HG03575 (cell line): ENCODE results near the gene ASXL2.
A peak's percentile ranks its signal among the peaks of the same experiment; 100 is the strongest.
"Not testable (repeated sequence)": the region's sequence is repeated elsewhere in the genome, so short reads cannot be mapped to it uniquely, and the experiment has no call there.

ENCODE experiments used
- ATAC-seq: cut with Tn5 transposase; IDR thresholded peaks from one replicate; pipeline ENCODE4 v1.9.1; 2021; ENCODE audit not compliant: unreplicated experiment, insufficient number of reproducible peaks, low FRiP score; ENCODE audit errors: extremely low read depth

ASXL2 gene

DNA sequence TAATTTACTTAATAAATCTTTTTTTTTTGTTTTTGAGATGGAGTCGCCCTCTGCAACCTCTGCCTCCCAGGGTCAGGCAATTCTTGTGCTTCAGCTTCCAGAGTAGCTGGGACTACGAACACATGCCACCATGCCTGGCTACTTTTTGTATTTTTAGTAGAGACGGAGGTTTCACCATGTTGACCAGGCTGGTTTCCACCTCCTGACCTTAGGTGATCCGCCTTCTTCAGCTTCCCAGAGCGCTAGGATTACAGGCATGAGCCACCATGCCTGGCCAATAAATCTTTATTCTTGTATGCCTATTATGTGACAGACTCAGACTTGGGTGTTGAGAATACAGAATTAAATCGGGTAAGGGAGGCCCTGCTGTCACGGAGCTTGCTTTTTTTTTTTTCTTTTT lies 16.7 kb upstream of the ASXL2 start:
- ATAC-seq, result no peak

DNA sequence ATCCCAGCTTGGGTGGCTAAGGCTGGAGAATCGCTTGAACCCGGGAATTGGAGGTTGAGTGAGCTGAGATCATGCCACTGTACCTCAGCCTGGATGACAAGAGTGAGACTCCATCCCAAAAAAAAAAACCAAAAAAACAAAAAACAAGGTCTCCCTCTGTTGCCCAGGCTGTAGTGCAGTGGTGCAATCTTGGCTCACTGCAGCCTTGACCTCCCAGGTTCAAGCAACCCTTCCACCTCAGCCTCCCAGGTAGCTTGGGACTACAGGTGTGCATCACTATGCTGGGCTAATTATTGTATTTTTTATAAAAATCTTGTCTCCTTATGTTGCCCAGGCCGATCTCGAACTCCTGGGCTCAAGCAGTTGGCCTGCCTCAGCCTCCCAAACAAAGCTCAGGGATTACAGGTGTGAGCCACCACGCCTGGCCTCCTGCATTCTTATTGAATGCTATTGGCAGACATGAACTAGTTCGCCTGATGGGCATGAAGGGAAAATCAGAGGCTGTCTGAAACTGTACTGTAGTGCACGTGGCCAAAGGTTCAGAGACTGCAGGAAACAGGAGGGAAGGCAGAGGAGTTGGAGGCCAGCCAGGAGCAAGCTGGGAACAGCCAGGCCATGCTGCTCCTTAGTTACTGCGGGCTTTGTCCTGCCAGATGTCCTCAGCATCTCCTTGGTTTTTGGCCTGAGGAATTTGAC lies 16.0 kb upstream of the ASXL2 start:
- no peak for ATAC-seq

DNA sequence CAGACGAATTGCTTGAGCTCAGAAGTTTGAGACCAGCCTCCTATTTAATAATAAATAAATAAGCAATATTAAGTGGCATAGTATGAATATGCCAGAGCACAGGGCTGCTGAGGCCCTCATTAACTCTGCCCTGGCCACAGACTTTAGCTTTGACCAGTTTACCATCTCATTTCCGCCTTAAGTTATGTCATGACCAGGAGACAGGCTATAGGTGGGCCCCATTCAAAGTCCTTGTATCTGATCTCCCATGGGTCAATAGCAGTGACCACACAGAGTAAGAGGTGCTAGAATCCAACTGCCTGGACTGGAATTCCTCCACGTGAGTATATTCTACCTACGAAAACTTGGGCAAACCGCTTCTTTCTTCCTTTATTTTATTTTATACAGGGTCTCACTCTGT lies 13.4 kb upstream of the ASXL2 start:
- no peak for ATAC-seq

DNA sequence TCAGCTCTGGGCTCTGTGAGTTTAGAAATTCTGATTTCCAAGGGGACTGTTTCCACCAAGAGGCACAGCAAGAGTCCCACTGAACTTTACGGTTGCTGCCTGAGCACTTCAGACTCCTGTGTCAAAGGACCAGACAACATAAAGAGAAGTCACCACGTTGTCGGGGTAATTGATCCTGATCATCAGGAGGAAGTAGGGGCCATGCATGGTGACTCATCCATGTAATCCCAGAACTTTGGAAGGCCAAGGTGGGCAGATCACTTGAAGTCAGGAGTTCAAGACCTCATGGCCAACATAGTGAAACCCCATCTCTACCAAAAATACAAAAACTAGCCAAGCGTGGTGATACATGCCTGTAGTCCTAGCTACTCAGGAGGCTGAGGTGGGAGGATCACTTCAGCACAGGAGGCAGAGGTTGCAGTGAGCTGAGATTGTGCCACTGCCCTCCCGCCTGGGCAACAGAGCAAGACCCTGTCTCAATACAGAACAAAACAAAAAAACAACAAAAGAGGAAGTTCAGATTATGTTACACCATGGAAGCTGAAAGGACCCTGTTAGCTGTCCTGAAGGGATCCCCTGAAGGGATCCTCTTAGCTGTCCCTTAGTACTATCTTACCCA lies 9.4 kb upstream of the ASXL2 start:
- no peak for ATAC-seq

DNA sequence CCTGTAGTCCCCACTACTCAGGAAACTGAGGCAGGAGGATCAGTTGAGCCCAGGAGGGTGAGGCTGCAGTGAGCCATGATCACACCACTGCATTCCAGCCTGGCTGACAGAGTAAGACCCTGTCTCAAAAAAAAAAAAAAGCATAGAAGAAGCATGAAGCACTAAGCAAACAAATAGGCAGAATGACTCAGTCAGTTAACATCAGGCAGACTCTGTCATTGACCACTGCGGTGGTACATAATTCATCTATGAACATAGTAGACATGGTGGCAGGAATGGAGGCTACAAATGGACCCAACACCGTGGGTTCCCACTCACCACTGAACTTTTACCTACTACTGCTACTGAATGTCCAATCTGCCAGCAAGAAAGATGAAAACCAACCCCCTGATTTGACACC lies 7.6 kb upstream of the ASXL2 start:
- ATAC-seq, result no peak

DNA sequence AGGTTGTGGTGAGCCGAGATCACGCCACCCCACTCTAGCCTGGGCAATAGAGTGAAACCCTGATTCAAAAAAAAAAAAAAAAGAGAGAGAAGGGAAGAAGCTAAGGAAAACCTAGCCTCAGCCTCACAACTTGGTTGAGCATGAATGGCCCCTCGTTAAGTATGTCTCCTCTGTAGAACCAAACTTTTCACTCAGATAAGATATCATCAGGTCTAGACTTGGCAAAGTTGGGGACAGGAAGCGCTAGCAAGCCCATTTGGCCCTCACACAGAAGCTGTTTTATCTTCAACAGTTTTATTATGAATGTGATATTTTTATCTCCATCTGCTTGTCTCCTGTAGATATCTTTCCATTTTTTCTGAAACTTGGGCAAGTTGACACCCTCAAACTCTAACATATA lies 3.5 kb upstream of the ASXL2 start:
- no peak for ATAC-seq

DNA sequence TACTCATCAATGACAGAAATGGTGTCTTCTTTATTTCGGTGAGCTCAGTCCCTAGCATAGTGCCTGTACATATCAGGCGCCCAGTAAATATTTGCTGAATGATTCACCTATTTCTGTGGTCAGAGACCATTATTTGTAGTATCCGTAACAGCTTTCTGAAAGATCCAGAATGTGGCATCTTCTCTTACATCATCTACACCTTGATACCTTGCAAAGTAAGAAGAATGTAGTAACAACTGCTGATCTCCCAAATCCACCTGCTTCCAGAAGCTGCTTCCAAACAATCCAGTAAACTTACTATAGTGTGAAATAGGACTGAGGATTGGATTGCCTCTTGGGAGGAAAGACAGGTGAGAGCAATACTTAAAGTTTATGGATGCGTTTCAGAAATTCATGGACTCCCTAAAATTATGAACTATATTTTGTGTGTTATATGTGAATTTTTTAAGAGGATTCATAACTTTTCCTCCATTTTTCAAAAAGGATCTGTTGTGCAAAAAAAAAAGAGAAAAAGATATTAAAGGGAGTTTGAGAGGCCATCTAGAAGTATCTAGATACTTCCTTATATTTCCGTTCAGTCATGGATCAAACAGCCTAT lies 945 bp upstream of the ASXL2 start:
- no peak for ATAC-seq

DNA sequence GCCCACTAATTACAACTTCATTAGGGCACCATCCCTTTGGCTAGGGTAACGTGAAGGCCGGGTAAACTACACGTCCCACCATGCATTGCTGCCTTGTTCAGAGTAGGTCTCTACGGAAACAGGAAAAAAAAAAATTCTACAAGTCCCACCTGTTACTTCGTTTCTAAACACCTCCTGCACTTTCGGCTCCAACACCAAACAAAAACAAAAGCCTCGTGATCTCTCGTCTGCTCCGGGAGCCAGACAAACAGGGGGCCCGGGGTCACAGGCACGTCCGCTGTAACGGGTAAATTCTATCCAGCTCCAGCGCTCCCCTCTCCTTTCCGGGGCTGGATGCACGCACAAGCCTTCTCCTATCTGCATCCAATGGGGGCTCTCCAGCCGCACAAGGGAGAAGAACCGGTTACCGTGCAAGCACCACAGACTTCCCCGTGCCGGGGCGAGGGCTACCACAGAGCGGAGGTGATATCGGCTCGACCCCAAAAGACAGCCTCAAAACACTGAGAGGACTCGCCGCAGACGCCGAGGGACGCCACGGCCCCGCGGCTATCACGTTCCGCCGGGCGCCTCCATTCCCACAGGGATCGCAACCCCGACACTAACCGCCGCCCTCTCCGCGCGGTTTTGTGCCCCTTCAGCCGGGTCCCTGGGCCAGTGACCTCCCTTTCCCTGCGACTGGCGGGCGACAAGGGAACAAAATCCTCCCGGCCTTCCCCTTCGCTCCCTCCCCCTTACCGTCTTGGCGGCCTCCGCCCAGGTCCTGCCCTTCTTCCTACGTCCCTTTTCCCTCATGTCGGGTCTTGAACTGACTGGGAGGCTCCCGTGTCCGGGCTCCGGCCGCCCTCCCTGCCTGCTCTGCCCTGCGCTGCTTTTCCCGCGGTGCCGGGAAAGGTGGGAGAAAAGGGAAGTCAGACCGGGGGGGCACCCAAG lies 591 bp downstream of the ASXL2 start:
- ATAC-seq, result peak; percentile 26

DNA sequence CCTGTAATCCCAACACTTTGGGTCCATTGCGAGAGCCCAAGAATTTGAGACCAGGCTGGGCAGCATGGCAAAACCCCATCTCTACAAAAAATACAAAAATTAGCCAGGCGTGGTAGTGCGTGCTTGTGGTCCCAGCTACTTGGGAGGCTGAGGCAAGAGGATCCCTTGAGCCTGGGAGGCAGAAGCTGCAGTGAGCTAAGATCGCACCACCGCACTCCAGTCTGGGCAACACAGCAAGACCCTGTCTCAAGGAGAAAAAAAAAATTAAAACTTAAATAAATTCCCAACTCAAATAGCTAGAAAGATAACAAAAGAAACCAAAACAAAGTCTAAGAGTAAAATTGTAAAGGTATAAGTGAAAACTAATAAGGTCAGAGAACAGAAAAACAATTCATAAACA lies 6.2 kb downstream of the ASXL2 start:
- no peak for ATAC-seq

DNA sequence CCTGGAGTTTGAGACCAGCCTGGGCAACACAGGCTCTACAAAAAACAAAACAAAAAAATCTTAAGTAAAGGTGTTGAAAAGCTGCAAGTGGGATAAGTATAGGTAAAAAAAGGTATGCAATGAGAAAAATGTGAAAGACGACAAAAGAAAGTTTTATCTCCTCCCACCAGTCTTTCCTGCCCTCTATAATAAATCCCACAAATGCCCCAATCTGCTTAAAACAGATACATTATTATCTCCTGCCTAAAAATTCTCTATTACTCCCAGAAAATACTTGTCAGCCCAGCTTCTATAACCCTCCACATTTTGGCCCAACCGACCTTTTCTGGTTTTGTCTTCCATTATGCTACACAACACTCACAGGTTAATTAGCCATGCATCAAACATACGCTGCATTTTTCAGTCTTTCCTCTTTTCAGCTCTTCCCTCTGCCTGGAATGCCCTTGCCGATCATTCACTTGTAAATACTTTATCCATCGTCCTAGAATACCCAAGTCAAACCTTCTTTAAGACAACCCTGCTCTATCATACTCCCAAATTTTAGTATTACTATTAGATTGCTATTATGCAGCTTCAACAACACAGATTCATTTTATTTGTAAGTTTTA lies 10.8 kb downstream of the ASXL2 start:
- no peak for ATAC-seq

DNA sequence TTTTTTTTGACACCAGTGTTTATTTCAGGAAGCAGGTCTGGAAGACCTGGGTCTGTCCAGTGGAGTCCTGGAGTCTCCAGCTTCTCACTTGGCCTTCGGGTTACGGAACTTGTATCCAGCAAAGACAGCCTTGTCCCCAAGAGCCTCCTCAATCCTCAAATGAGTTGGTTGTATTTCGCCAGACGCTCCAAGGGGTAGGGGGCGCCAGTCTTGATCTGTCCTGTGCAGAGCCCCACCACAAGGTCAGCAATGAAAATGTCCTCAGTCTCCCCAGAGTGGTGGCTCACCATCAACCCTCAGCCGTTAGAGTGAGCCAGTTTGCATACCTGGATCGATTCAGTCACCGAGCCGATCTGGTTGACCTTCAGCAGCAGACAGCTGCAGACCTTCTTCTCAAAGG lies 21.9 kb downstream of the ASXL2 start:
- ATAC-seq, result no peak

DNA sequence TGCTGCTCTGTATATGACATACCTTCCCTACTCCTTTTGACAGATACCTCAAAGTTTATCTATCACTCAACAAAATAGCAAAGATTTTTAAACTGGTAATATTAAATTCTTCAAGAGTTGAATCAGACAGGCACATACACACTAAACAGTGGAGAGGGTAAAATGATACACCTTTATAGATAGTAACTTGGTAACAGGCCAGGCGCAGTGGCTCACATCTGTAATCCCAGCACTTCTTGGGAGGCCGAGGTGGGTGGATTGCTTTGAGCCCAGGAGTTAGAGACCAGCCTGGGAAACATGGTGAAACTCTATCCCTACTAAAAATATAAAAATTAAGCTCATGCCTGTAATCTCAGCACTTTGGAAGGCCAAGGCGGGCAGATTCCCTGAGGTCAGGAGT lies 23.2 kb downstream of the ASXL2 start:
- ATAC-seq, result no peak

DNA sequence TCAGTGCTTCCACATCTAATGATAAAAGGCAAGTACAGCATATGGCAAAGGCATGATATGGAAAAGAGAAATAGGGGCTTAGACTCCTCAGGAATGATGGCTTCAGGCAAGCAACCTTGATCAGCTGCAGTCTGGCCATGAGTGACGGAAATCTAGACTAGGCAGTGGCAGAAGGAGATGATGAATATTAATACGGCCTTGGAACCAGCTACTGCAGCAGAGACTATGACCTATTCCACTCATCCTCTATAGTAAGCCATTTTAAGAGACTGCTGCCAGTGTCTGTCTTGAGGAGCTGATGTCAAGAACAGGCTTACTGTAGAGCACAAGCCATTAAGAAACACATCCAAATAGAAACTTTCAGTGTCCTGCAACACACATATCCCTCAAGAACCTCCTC lies 23.7 kb downstream of the ASXL2 start:
- ATAC-seq, result no peak

DNA sequence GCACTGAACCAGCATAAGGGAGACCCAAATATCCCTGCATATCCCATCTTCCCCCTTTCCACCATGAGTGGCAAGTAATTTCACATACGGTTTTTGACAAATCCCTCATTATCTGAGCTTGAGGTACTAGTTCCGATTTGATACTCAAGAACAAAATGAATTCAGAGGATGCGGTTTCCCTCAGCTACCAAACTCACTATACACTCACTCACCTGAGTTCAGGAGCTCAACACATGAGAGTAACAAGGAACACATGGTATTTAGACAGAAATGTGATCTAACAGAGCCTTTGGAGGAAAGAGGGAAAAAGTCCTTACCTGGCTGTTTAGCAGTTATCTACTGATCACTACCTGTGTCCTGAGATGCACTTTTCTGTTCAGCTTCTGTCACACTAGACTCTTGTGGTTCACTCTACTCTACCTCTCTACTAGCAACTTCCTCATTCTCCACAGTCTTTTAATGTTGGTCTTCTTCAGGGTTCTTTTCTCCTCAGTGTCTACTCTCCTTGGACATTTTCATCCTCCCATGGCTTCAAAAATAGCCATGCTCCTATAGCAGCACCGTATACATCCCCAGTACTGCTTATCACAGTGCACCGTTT lies 25.1 kb downstream of the ASXL2 start:
- no peak for ATAC-seq

DNA sequence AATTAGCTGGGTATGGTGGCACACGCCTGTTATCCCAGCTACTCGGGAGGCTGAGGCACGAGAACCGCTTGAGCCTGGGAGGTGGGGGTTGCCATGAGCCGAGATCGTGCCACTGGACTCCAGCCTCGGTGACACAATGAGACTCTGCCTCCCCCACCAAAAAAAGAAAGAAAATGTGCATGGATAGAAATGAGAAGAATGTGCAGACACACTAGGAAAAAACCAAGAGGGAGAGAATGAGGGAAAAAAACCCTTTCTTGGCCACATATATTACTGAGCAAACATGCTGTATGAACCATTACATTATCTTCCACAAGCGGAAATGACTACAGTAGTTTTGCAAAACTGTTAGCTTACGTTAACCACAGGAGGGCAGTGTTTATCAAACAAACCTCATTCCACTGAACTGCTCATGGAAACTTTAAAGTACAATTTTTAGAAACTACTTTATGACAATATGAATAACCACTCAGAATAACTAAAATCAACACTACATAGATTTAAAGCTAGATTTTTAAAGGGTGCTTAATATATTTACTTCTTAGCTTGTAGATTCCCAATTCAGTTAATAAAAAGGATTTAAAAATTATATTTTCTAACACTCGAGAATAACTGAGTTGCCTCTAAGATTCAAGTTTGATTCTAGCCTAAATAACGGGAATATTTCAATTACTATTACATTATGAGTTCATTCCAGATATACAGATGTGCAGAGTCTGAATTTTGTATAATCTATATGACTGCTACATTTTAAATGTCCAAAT lies 26.4 kb downstream of the ASXL2 start:
- peak; percentile 77 for ATAC-seq

DNA sequence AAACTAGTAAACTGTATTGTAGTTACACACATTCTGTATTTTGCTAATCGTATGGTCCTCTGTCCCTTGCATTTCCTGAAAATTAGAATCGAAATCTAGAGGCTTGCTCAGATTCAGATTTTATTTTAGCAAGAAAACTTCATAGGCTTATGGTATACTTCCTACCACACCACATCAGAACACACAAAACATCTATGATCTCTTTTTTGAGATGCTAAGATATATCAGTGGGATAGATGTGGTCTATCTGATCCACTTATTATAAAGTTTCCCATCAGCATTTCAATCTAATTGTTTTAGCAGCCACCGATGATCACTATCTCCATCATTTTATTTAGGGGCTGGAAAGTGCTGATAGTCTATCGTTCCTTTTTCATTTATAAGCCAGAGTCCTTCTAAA lies 27.9 kb downstream of the ASXL2 start:
- not testable (repeated sequence) for ATAC-seq

DNA sequence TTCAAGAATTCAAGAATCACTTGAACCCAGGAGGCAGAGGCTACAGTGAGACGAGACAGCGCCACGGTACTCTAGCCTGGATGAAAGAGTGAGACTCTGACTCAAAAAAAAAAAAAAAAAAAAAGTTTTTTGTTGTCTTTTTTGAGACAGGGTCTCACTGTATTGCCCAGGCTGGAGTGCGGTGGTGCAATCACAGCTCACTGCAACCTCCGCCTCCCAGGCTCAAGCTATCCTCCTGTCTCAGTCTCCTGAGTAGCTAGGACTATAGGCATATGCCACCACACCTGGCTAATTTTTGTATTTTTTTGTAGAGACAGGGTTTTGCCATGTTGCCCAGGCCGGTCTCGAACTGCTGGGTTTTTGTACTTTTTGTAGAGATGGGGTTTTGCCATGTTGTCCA lies 28.9 kb downstream of the ASXL2 start:
- not testable (repeated sequence) for ATAC-seq

DNA sequence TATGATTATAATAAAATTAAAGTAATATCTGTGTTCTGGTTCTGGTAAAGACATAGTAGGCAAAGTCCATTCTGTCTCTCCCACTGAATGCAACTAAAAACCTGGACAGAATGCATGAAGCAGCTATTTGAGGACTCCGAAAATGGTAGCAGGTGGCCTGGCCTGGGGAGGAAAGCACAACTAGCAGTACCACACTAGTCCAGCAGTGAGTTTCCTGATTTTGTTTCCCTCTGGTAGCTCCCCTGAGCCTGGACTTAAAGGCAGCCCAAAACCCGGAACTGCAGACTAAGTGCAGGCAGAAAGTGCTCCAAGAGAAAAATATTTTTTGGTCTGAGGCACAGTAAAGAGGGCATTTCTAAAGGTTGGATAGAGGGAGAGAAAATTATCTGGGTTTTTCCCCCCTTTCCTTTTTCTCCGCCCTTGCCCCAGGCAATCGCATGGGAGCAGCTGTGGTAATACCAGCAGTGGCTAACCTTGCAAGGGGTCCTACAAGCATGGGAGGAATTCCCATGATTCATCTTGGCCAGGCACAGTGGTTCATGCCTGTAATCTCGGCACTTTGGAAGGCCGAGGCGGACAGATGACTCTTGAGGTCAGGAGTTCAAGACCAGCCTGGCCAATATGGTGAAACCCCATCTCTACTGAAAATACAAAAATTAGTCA lies 32.3 kb downstream of the ASXL2 start:
- no peak for ATAC-seq
